Transverse colon (tissue), 4 donors: ENCODE measurements around the gene MEGF11. TPM values are rescaled to one million over a fixed set of nuclear protein-coding genes. Genes with fewer than 3 reads are reported as not detected.

ENCODE experiments used
- DNase-seq: peaks from one replicate; pipeline ENCODE4 v3.0.0-alpha.2; 2019
- H3K27ac ChIP-seq, 4 donors: fragments of 200-600 bp; sonication (generic); 2 replicates each; pipeline ENCODE4 v1.5.1; 2016 to 2018; ENCODE audit warnings: inconsistent platforms in 4 of 4
- H3K27me3 ChIP-seq: fragments of 200-600 bp; sonication (generic); 2 replicates; pipeline ENCODE4 v1.5.1; 2017; ENCODE audit warnings: inconsistent platforms
- H3K36me3 ChIP-seq, 4 donors: fragments of 200-600 bp; sonication (generic); 2 replicates each; pipeline ENCODE4 v1.5.1; 2017 to 2019; ENCODE audit warnings: inconsistent platforms in 4 of 4
- H3K4me1 ChIP-seq, 4 donors: fragments of 200-600 bp; sonication (generic); 2 replicates each; pipeline ENCODE4 v1.5.1; 2017 to 2020; ENCODE audit warnings: inconsistent platforms in 4 of 4
- H3K4me3 ChIP-seq, 4 donors: fragments of 200-600 bp; sonication (generic); 1 replicate in 1 of 4; 2 replicates in 3 of 4; pipeline versions ENCODE4 v1.5.1 to v1.6.1; 2017 to 2019; ENCODE audit warnings: inconsistent platforms in 4 of 4
- H3K9me3 ChIP-seq, 2 donors: fragments of 200-600 bp; sonication (generic); 2 replicates each; pipeline ENCODE4 v1.5.1; 2017 to 2019; ENCODE audit warnings: inconsistent platforms in 2 of 2
- CTCF ChIP-seq, 5 experiments: fragments of 200-600 bp in 3 of 5; fragments of 450-650 bp in 2 of 5; sonication (generic) in 3 of 5; IDR thresholded peaks; 1 replicate in 2 of 5; 2 replicates in 3 of 5; pipeline ENCODE4 v1.5.1; 2016 to 2017; ENCODE audit warnings: antibody characterized with exemption in 5 of 5, inconsistent platforms in 3 of 5, mild to moderate bottlenecking in 2 of 5, moderate library complexity in 1 of 5
- EP300 ChIP-seq: sonication (generic); formaldehyde crosslinking; IDR thresholded peaks from one replicate; pipeline ENCODE4 v1.6.1; 2017; ENCODE audit warnings: antibody characterized with exemption, low read depth
- POLR2A ChIP-seq: fragments of 450-650 bp; IDR thresholded peaks from one replicate; pipeline ENCODE4 v1.6.1; 2016; ENCODE audit warnings: antibody characterized with exemption, mild to moderate bottlenecking, moderate library complexity
- POLR2AphosphoS5 ChIP-seq, 3 donors: sonication (generic); formaldehyde crosslinking; IDR thresholded peaks; one replicate each; pipeline ENCODE4 v1.6.1; 2016; ENCODE audit warnings: antibody characterized with exemption in 3 of 3
- WGBS, 2 donors: methylation state at CpG; one replicate each; pipeline ENCODE4 v1.1.5; 2018; ENCODE audit warnings: low coverage in 1 of 2; 5-methylcytosine and 5-hydroxymethylcytosine counted together
- in situ Hi-C, 4 donors: fragments of 200-750 bp; cut with MboI; loops; one replicate each; pipeline versions ENCODE4 v1.15.0 to v1.15.1; 2017; ENCODE audit warnings: low sequenced_read_pairs in 3 of 4, low pct_ligation_motif_present in 1 of 4, low pct_unique_long_range_greater_than_20kb in 1 of 4
- intact Hi-C: fragments of 100-400 bp; cut with DNase I; formaldehyde crosslinking; loops from one replicate; pipeline ENCODE4 v1.15.1; 2023; ENCODE audit warnings: low total_unique reads
- total RNA-seq, 4 donors: library from RNA; depleted of rRNA; stranded (reverse); fragments of >200 nt; gene quantifications; one replicate each; pipeline ENCODE4 v1.1.0, GENCODE V29; 2016

The MEGF11 gene
- total RNA-seq, 4 donors from 2014 or later: 0.16 TPM; not detected in 3

DNA sequence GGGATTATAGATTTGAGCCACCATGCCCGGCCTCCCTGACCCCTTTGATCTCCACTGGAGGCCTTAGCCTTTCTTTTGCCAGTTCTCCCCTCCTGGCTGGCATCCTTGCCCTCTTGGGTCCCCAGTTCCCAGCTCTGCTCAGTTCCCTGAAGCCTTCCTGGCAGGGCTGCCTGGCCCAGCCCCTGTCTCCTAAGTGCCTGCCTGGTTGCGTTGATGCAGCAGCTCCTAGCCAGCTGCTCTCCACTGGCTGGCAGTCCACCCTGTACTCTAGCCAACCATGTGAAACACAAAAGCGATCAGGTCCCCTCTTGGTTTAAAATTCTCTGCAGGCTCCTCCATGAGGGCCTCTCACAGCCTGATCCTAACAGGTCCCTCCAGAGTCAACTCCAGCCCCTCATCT lies 199.6 kb downstream of the MEGF11 start:
- no peaks in the 10 kb centered on the region for H3K36me3 ChIP-seq
- no peak overlapping the region for H3K27ac ChIP-seq
- no peaks in the 10 kb centered on the region for H3K4me1 ChIP-seq
- 96% methylated on average over 3 of the region's 3 CpGs; no CpG with 5 or more reads in 1 of the 2 donors for WGBS, 2 donors
- in situ Hi-C loops: no loop called here
- H3K4me3 ChIP-seq: no peak overlapping the region
- intact Hi-C loops: no loop called here
- no peaks in the 10 kb centered on the region for H3K27me3 ChIP-seq
- no peaks in the 10 kb centered on the region for H3K9me3 ChIP-seq
- TF ChIP-seq POLR2A (no peak), CTCF (IDR thresholded peaks at IDR 0.05) (no peak), EP300 (no peak), POLR2AphosphoS5 (IDR thresholded peaks at IDR 0.05) (no peak)
- no peak for DNase-seq

DNA sequence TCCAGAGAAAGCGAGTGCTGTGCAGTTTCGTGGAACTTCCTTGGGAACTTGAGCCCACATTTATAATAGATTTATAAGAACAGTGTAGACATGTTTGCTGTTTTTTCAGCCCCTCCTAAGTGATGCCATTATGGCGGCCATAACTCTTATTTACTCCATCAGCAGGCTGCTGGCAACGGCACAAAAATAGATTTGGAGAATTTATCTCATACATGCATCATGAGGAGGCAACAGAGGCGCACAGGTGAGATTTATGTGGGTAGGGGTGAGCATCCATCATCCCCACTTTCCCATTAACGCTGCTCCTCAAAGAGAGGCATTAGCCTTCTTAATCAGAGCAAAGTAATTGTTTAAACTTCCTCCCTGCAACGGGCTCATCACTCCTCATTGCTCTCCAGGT lies 201.7 kb downstream of the MEGF11 start:
- H3K9me3 ChIP-seq: no peaks in the 10 kb centered on the region
- H3K36me3 ChIP-seq: no peaks in the 10 kb centered on the region
- H3K27me3 ChIP-seq: no peaks in the 10 kb centered on the region
- in situ Hi-C loops: no loop called here
- TF ChIP-seq EP300: no peak
- TF ChIP-seq CTCF (IDR thresholded peaks at IDR 0.05): no peak
- TF ChIP-seq POLR2A: no peak
- no peak for TF ChIP-seq POLR2AphosphoS5 (IDR thresholded peaks at IDR 0.05)
- no peak overlapping the region for H3K27ac ChIP-seq
- DNase-seq: no peak
- 60 to 80% methylated on average over 1 to 7 of the region's 7 CpGs for WGBS, 2 donors
- intact Hi-C loops: no loop called here
- no peak overlapping the region for H3K4me3 ChIP-seq
- H3K4me1 ChIP-seq: peaks cover 0 to 9% (median 0%) of the 10 kb centered on the region in 4 donors

- Histone ChIP-seq H3K27me3 (no peaks in the 10 kb centered on the region), H3K36me3 (no peaks in the 10 kb centered on the region), H3K4me1 (peaks cover 0 to 9% (median 0%) of the 10 kb centered on the region in 4 donors), H3K4me3 (no peak overlapping the region), H3K27ac (no peak overlapping the region), H3K9me3 (no peaks in the 10 kb centered on the region)
- intact Hi-C loops: no loop called here
- TF ChIP-seq CTCF (IDR thresholded peaks at IDR 0.05): no peak
- no peak for TF ChIP-seq POLR2AphosphoS5 (IDR thresholded peaks at IDR 0.05)
- no peak for TF ChIP-seq EP300
- no peak for TF ChIP-seq POLR2A
- no peak for DNase-seq
- 66 to 71% methylated on average over 3 to 5 of the region's 5 CpGs for WGBS, 2 donors
- in situ Hi-C loops: no loop called here
These were observed 203.3 kb downstream of the MEGF11 start for GRCh38 chr15:66050264-66050663.

GRCh38 chr15:66049353-66049752 lies 204.2 kb downstream of the MEGF11 start:
- in situ Hi-C loops (no loop called here), intact Hi-C loops (no loop called here)
- H3K4me1 ChIP-seq: peaks cover 0 to 9% (median 0%) of the 10 kb centered on the region in 4 donors
- 0 to 32% methylated on average over 1 to 6 of the region's 6 CpGs for WGBS, 2 donors
- no peak overlapping the region for H3K4me3 ChIP-seq
- H3K36me3 ChIP-seq: no peaks in the 10 kb centered on the region
- no peak overlapping the region for H3K27ac ChIP-seq
- no peaks in the 10 kb centered on the region for H3K27me3 ChIP-seq
- no peaks in the 10 kb centered on the region for H3K9me3 ChIP-seq
- no peak for DNase-seq
- TF ChIP-seq POLR2AphosphoS5 (IDR thresholded peaks at IDR 0.05): no peak
- TF ChIP-seq CTCF (IDR thresholded peaks at IDR 0.05): no peak
- no peak for TF ChIP-seq EP300
- no peak for TF ChIP-seq POLR2A
